GM23338 (cell line): ENCODE data around the gene ARID3B. TPM values are rescaled to one million over a fixed set of nuclear protein-coding genes. Genes with fewer than 3 reads are reported as not detected.
A peak's percentile ranks its signal among the peaks of the same experiment; 100 is the strongest.

ENCODE experiments used
- ATAC-seq: fragments of 200-7000 bp; cut with Tn5 transposase; 3 replicates; pipeline ENCODE4 v1.9.1; 2020
- DNase-seq: peaks from one replicate; pipeline ENCODE4 v3.0.0-alpha.2; 2015; ENCODE audit warnings: low spot score
- H2AFZ ChIP-seq: fragments of 200-600 bp; sonication (generic); 2 replicates; pipeline ENCODE4 v1.8.0; 2016; ENCODE audit warnings: antibody characterized with exemption, mild to moderate bottlenecking, moderate library complexity
- H3F3A ChIP-seq: fragments of 200-600 bp; sonication (generic); replicated peaks from 2 replicates; pipeline ENCODE4 v1.8.0; 2017; ENCODE audit warnings: antibody characterized with exemption, mixed run types, low read depth
- H3K27ac ChIP-seq: fragments of 200-600 bp; sonication (generic); 2 replicates; pipeline ENCODE4 v1.6.1; 2016; ENCODE audit warnings: low read depth
- H3K27me3 ChIP-seq: fragments of 200-600 bp; sonication (generic); 2 replicates; pipeline ENCODE4 v1.8.0; 2016; ENCODE audit warnings: mild to moderate bottlenecking, mixed run types, moderate library complexity; ENCODE audit not compliant: insufficient read depth
- H3K36me3 ChIP-seq: fragments of 200-600 bp; sonication (generic); 2 replicates; pipeline ENCODE4 v1.8.0; 2016; ENCODE audit warnings: mild to moderate bottlenecking; ENCODE audit not compliant: insufficient read depth
- H3K4me1 ChIP-seq: fragments of 200-600 bp; sonication (generic); 2 replicates; pipeline ENCODE4 v1.8.0; 2016; ENCODE audit warnings: mild to moderate bottlenecking, moderate library complexity; ENCODE audit not compliant: insufficient read depth
- H3K4me2 ChIP-seq: fragments of 200-600 bp; sonication (generic); 2 replicates; pipeline ENCODE4 v1.7.1; 2017; ENCODE audit warnings: mixed run types
- H3K4me3 ChIP-seq: fragments of 200-600 bp; sonication (generic); 2 replicates; pipeline ENCODE4 v1.6.1; 2016; ENCODE audit warnings: mixed run types
- H3K79me2 ChIP-seq: fragments of 200-600 bp; sonication (generic); replicated peaks from 2 replicates; pipeline ENCODE4 v1.8.0; 2017; ENCODE audit warnings: mild to moderate bottlenecking; ENCODE audit not compliant: insufficient read depth
- H3K9me2 ChIP-seq: fragments of 200-600 bp; sonication (generic); 2 replicates; pipeline ENCODE4 v1.8.0; 2017; ENCODE audit not compliant: insufficient read depth
- H4K20me1 ChIP-seq: fragments of 200-600 bp; sonication (generic); replicated peaks from 2 replicates; pipeline ENCODE4 v1.8.0; 2017; ENCODE audit warnings: mild to moderate bottlenecking; ENCODE audit not compliant: insufficient read depth
- H3K27ac Mint-ChIP-seq: 2 replicates; pipeline ENCODE4 v1.8.0; 2020; ENCODE audit warnings: inconsistent platforms, mild to moderate bottlenecking, moderate library complexity, mixed read lengths
- H3K27me3 Mint-ChIP-seq: 3 replicates; pipeline ENCODE4 v1.8.0; 2022; ENCODE audit warnings: low read depth, mild to moderate bottlenecking, moderate library complexity, mixed read lengths, inconsistent platforms; ENCODE audit not compliant: insufficient read depth, poor library complexity
- H3K36me3 Mint-ChIP-seq: 3 replicates; pipeline ENCODE4 v1.8.0; 2021; ENCODE audit warnings: low read depth, mild to moderate bottlenecking, inconsistent platforms, moderate library complexity, mixed read lengths
- H3K4me1 Mint-ChIP-seq: 3 replicates; pipeline ENCODE4 v1.8.0; 2020; ENCODE audit warnings: mild to moderate bottlenecking, inconsistent platforms, mixed read lengths
- H3K4me3 Mint-ChIP-seq: 3 replicates; pipeline ENCODE4 v1.8.0; 2021; ENCODE audit warnings: moderate library complexity, mild to moderate bottlenecking, inconsistent platforms, mixed read lengths
- H3K9me3 Mint-ChIP-seq: 3 replicates; pipeline ENCODE4 v1.8.0; 2020; ENCODE audit warnings: moderate library complexity, mild to moderate bottlenecking, inconsistent platforms, mixed read lengths
- CREB1 ChIP-seq: fragments of 250-450 bp; sonication (Bioruptor Pico); IDR thresholded peaks from 2 replicates; pipeline ENCODE4 v1.5.0; 2020; ENCODE audit warnings: low read depth, mild to moderate bottlenecking, moderate library complexity
- EZH2 ChIP-seq: fragments of 200-600 bp; sonication (generic); IDR thresholded peaks from one replicate; pipeline ENCODE4 v1.8.0; 2017; ENCODE audit warnings: antibody characterized with exemption, mild to moderate bottlenecking, low read depth; ENCODE audit not compliant: unreplicated experiment
- JUNB ChIP-seq: IDR thresholded peaks from one replicate; pipeline ENCODE4 v1.6.1; 2016; ENCODE audit warnings: antibody characterized with exemption; ENCODE audit not compliant: unreplicated experiment
- NANOG ChIP-seq: IDR thresholded peaks from 2 replicates; pipeline ENCODE4 v1.6.1; 2016; ENCODE audit warnings: antibody characterized with exemption, borderline replicate concordance
- POLR2AphosphoS5 ChIP-seq: IDR thresholded peaks from 2 replicates; pipeline ENCODE4 v1.6.1; 2016; ENCODE audit warnings: antibody characterized with exemption, low read depth
- STAT1 ChIP-seq: IDR thresholded peaks from one replicate; pipeline ENCODE4 v1.6.1; 2016; ENCODE audit warnings: antibody characterized with exemption; ENCODE audit not compliant: unreplicated experiment
- ZNF114 ChIP-seq: fragments of 250-450 bp; sonication (Bioruptor Pico); IDR thresholded peaks from 2 replicates; pipeline ENCODE4 v1.5.0; 2020; ENCODE audit warnings: mild to moderate bottlenecking, moderate library complexity
- ZNF331 ChIP-seq: fragments of 250-450 bp; sonication (Bioruptor Pico); IDR thresholded peaks from 2 replicates; pipeline ENCODE4 v1.5.0; 2020; ENCODE audit warnings: low read depth, mild to moderate bottlenecking, moderate library complexity
- polyA plus RNA-seq: library from polyadenylated mRNA; unstranded; fragments of >200 nt; fragmentation: Nextera tagmentation; extraction: Ambion mirVana; gene quantifications from 2 replicates; pipeline ENCODE4 v1.2.1, GENCODE V29; 2016
- total RNA-seq: library from RNA; depleted of rRNA; stranded (reverse); fragments of >200 nt; shearing (Covaris generic); gene quantifications from 2 replicates; pipeline ENCODE4 v1.2.3, GENCODE V29; 2014
- TF ChIP-seq, protein P1 (sequence below): fragments of 250-450 bp; sonication (Bioruptor Pico); IDR thresholded peaks from 2 replicates; pipeline ENCODE4 v1.5.0; 2020; ENCODE audit warnings: mild to moderate bottlenecking, moderate library complexity
- TF ChIP-seq, protein P2 (sequence below): IDR thresholded peaks from 2 replicates; pipeline ENCODE4 v1.6.1; 2016; ENCODE audit warnings: antibody characterized with exemption
- TF ChIP-seq, protein P3 (sequence below), 2 experiments: fragments of 200-600 bp in 1 of 2; sonication (generic) in 1 of 2; conservative IDR thresholded peaks; 2 replicates each; pipeline versions ENCODE4 v1.5.1 to v1.6.1; 2016 to 2017; ENCODE audit warnings: antibody characterized with exemption in 2 of 2, low read depth in 2 of 2, mild to moderate bottlenecking in 2 of 2, moderate library complexity in 1 of 2

Gene ARID3B
- total and polyA plus RNA-seq, 2 experiments from 2014 or later, result 65.5 to 147 TPM

DNA sequence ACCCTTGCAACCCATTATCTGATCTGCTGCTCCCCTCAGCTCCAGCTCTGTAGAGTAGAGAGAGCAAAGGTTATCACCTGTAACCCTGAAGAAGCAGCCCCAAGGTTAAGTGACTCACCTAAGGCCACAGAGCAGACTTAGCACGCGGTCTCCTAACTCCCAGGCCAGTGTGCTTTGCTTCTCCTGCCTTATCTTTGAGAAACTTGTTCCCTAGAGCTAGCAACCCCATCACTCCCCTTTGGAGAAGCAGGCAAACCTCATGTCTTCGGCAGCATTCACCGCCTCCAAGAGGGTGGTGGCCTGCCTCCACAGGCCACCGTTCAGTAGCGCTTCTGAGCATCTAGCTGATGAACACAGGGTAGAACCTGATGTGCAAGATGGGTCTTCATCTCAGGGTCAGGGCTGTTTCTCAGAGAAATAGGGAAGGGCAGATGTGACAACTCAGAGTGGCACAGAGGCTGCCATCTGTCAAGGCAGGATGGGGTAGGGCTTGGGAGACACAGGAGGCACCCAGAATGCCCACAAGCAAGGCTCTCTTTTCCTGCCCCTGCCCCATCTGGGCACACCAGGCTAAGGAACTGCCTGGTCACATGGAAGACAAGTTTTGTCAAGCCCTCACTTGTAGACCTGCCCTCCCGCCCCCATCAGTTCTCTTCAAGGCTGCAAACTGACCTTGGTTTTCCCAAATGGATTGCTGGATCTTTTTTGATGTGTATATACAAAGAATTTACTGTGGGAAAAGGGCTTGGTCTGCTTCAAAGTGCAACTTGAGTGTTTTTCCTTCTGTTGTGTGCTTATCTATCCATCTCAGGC is 39.7 kb downstream of the ARID3B start:
- Mint-ChIP-seq H3K4me3 (no peak overlapping the region), H3K4me1 (peaks cover 5% of the 10 kb centered on the region; the same call in 2 of the 3 replicates), H3K36me3 (peaks cover 54% of the 10 kb centered on the region), H3K27me3 (peaks cover 10% of the 10 kb centered on the region), H3K27ac (peak overlapping the region; percentile 27; the same call in 1 of the 2 replicates), H3K9me3 (no peaks in the 10 kb centered on the region)
- no peaks in the 10 kb centered on the region for H3K4me1 ChIP-seq
- peak overlapping the region; percentile 50; the same call in 1 of the 2 replicates for H3K27ac ChIP-seq
- H3F3A ChIP-seq, result peaks cover 13% of the 10 kb centered on the region
- H3K79me2 ChIP-seq, result peaks cover 43% of the 10 kb centered on the region
- ATAC-seq (no peak), DNase-seq (no peak)
- H4K20me1 ChIP-seq, result peaks cover 40% of the 10 kb centered on the region
- TF ChIP-seq ZNF114 (CRISPR knock-in tag), result no peak
- TF ChIP-seq STAT1, result no peak
- H3K36me3 ChIP-seq, result peaks cover 16% of the 10 kb centered on the region
- H3K4me2 ChIP-seq, result no peak overlapping the region
- H3K9me2 ChIP-seq, result no peaks in the 10 kb centered on the region
- no peak overlapping the region for H2AFZ ChIP-seq
- no peaks in the 10 kb centered on the region for H3K27me3 ChIP-seq
- no peak overlapping the region for H3K4me3 ChIP-seq

DNA sequence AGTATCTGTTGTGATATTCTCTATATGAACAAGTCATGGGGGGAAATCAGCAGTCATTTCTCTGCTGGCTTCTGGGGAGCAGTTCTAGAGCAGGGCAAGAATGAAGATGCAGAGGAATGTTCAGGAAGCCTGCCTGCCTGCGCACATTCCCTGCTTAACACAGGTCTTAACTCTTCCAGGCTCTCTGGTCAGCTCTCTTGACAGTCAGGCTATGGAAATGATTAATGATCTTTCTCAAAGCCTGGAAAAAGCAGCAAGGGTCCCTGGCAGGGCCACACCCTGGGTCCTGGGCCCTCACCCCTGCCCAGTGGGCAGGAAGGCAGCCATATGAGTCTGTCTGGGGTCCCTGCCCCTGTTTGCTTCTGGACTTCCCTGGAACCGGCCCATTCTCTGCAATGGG is 43.2 kb downstream of the ARID3B start:
- H3K36me3 ChIP-seq, result peaks cover 9% of the 10 kb centered on the region; the same call in 1 of the 2 replicates
- no peaks in the 10 kb centered on the region for H3K27me3 ChIP-seq
- H3K4me1 ChIP-seq, result peaks cover 16% of the 10 kb centered on the region
- no peak overlapping the region for H3K4me3 ChIP-seq
- peaks cover 8% of the 10 kb centered on the region for H3F3A ChIP-seq
- Mint-ChIP-seq H3K27me3 (peaks cover 6% of the 10 kb centered on the region), H3K36me3 (peaks cover 43% of the 10 kb centered on the region), H3K4me1 (peaks cover 26% of the 10 kb centered on the region), H3K9me3 (no peaks in the 10 kb centered on the region), H3K27ac (no peak overlapping the region), H3K4me3 (no peak overlapping the region)
- ATAC-seq (no peak), DNase-seq (no peak)
- H3K4me2 ChIP-seq, result no peak overlapping the region
- no peak overlapping the region; the same call in 1 of the 2 replicates for H3K27ac ChIP-seq
- H3K9me2 ChIP-seq, result no peaks in the 10 kb centered on the region
- no peak overlapping the region for H2AFZ ChIP-seq
- peaks cover 40% of the 10 kb centered on the region for H4K20me1 ChIP-seq
- H3K79me2 ChIP-seq, result peaks cover 33% of the 10 kb centered on the region
- TF ChIP-seq JUNB (no peak), ZNF114 (CRISPR knock-in tag) (no peak), NANOG (no peak), STAT1 (no peak), EZH2 (no peak), POLR2AphosphoS5 (no peak), CREB1 (no peak), ZNF331 (CRISPR knock-in tag) (no peak)
- TF ChIP-seq, protein P1, sequence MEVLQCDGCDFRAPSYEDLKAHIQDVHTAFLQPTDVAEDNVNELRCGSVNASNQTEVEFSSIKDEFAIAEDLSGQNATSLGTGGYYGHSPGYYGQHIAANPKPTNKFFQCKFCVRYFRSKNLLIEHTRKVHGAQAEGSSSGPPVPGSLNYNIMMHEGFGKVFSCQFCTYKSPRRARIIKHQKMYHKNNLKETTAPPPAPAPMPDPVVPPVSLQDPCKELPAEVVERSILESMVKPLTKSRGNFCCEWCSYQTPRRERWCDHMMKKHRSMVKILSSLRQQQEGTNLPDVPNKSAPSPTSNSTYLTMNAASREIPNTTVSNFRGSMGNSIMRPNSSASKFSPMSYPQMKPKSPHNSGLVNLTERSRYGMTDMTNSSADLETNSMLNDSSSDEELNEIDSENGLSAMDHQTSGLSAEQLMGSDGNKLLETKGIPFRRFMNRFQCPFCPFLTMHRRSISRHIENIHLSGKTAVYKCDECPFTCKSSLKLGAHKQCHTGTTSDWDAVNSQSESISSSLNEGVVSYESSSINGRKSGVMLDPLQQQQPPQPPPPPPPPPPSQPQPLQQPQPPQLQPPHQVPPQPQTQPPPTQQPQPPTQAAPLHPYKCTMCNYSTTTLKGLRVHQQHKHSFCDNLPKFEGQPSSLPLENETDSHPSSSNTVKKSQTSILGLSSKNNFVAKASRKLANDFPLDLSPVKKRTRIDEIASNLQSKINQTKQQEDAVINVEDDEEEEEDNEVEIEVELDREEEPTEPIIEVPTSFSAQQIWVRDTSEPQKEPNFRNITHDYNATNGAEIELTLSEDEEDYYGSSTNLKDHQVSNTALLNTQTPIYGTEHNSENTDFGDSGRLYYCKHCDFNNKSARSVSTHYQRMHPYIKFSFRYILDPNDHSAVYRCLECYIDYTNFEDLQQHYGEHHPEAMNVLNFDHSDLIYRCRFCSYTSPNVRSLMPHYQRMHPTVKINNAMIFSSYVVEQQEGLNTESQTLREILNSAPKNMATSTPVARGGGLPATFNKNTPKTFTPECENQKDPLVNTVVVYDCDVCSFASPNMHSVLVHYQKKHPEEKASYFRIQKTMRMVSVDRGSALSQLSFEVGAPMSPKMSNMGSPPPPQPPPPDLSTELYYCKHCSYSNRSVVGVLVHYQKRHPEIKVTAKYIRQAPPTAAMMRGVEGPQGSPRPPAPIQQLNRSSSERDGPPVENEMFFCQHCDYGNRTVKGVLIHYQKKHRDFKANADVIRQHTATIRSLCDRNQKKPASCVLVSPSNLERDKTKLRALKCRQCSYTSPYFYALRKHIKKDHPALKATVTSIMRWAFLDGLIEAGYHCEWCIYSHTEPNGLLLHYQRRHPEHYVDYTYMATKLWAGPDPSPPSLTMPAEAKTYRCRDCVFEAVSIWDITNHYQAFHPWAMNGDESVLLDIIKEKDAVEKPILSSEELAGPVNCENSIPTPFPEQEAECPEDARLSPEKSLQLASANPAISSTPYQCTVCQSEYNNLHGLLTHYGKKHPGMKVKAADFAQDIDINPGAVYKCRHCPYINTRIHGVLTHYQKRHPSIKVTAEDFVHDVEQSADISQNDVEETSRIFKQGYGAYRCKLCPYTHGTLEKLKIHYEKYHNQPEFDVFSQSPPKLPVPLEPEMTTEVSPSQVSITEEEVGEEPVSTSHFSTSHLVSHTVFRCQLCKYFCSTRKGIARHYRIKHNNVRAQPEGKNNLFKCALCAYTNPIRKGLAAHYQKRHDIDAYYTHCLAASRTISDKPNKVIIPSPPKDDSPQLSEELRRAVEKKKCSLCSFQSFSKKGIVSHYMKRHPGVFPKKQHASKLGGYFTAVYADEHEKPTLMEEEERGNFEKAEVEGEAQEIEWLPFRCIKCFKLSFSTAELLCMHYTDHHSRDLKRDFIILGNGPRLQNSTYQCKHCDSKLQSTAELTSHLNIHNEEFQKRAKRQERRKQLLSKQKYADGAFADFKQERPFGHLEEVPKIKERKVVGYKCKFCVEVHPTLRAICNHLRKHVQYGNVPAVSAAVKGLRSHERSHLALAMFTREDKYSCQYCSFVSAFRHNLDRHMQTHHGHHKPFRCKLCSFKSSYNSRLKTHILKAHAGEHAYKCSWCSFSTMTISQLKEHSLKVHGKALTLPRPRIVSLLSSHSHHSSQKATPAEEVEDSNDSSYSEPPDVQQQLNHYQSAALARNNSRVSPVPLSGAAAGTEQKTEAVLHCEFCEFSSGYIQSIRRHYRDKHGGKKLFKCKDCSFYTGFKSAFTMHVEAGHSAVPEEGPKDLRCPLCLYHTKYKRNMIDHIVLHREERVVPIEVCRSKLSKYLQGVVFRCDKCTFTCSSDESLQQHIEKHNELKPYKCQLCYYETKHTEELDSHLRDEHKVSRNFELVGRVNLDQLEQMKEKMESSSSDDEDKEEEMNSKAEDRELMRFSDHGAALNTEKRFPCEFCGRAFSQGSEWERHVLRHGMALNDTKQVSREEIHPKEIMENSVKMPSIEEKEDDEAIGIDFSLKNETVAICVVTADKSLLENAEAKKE (CRISPR knock-in tag), result no peak
- TF ChIP-seq, protein P2, sequence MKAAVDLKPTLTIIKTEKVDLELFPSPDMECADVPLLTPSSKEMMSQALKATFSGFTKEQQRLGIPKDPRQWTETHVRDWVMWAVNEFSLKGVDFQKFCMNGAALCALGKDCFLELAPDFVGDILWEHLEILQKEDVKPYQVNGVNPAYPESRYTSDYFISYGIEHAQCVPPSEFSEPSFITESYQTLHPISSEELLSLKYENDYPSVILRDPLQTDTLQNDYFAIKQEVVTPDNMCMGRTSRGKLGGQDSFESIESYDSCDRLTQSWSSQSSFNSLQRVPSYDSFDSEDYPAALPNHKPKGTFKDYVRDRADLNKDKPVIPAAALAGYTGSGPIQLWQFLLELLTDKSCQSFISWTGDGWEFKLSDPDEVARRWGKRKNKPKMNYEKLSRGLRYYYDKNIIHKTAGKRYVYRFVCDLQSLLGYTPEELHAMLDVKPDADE, result no peak
- TF ChIP-seq, protein P3, sequence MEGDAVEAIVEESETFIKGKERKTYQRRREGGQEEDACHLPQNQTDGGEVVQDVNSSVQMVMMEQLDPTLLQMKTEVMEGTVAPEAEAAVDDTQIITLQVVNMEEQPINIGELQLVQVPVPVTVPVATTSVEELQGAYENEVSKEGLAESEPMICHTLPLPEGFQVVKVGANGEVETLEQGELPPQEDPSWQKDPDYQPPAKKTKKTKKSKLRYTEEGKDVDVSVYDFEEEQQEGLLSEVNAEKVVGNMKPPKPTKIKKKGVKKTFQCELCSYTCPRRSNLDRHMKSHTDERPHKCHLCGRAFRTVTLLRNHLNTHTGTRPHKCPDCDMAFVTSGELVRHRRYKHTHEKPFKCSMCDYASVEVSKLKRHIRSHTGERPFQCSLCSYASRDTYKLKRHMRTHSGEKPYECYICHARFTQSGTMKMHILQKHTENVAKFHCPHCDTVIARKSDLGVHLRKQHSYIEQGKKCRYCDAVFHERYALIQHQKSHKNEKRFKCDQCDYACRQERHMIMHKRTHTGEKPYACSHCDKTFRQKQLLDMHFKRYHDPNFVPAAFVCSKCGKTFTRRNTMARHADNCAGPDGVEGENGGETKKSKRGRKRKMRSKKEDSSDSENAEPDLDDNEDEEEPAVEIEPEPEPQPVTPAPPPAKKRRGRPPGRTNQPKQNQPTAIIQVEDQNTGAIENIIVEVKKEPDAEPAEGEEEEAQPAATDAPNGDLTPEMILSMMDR (conservative IDR thresholded peaks at IDR 0.05; ENCODE audit: low read depth in 2 of 2), result no peak
